Ovary (tissue), 9 donors: ENCODE measurements around the gene CD93. TPM values are rescaled to one million over a fixed set of nuclear protein-coding genes. Genes with fewer than 3 reads are reported as not detected.

Experiments used
- DNase-seq, 5 donors: peaks; one replicate each; pipeline ENCODE4 v3.0.0-alpha.2; 2019 to 2020
- H3K27ac ChIP-seq, 2 donors: fragments of 200-600 bp; one replicate each; pipeline versions ENCODE4 v1.5.1 to v1.8.0; 2019 to 2022
- H3K27me3 ChIP-seq: fragments of 200-600 bp; one replicate; pipeline ENCODE4 v1.8.0; 2022
- H3K36me3 ChIP-seq: fragments of 200-600 bp; sonication (generic); one replicate; pipeline ENCODE4 v1.5.1; 2019
- H3K4me1 ChIP-seq: one replicate; pipeline ENCODE4 v1.8.1; 2013; ENCODE audit warnings: mild to moderate bottlenecking, moderate library complexity; ENCODE audit not compliant: insufficient read depth
- H3K4me3 ChIP-seq: fragments of 200-600 bp; sonication (generic); one replicate; pipeline ENCODE4 v1.5.1; 2017
- H3K9me3 ChIP-seq, 2 donors: fragments of 200-600 bp in 1 of 2; sonication (generic) in 1 of 2; one replicate each; pipeline versions ENCODE4 v1.5.1 to v1.8.1; 2013 to 2019; ENCODE audit warnings: mild to moderate bottlenecking in 1 of 2, moderate library complexity in 1 of 2
- EP300 ChIP-seq: sonication (generic); formaldehyde crosslinking; IDR thresholded peaks from one replicate; pipeline ENCODE4 v1.6.1; 2017; ENCODE audit warnings: antibody characterized with exemption
- POLR2A ChIP-seq: fragments of 450-650 bp; IDR thresholded peaks from one replicate; pipeline ENCODE4 v1.6.1; 2017; ENCODE audit warnings: antibody characterized with exemption, mild to moderate bottlenecking, moderate library complexity
- WGBS, 3 donors: extraction: QIAGEN DNeasy Blood & Tissue Kit in 1 of 3; methylation state at CpG; one replicate each; pipeline versions ENCODE4 v1.1.5 to v1.1.7; 2013 to 2017; 5-methylcytosine and 5-hydroxymethylcytosine counted together
- intact Hi-C, 4 donors: fragments of 100-400 bp; cut with DNase I; formaldehyde crosslinking; loops; one replicate each; pipeline versions ENCODE4 v1.11.0 to v1.15.1; 2022 to 2023
- polyA plus RNA-seq, 2 donors: library from polyadenylated mRNA; stranded (reverse); fragments of 200-250 nt in 1 of 2; fragments of 350-450 nt in 1 of 2; fragmentation: Illumina TruSeq in 1 of 2; extraction: RNeasy Lipid Tissue Mini Kit (QIAGEN cat#74804) in 1 of 2; gene quantifications; one replicate each; pipeline ENCODE4 v1.2.3, GENCODE V29; 2013 to 2014
- total RNA-seq, 7 donors: library from RNA; depleted of rRNA in 2 of 7; stranded (reverse); fragments of >200 nt in 2 of 7; fragmentation: NEBNext Ultra II Directional in 3 of 7; extraction: Animal tissue kit (Norgen Biotek cat#: 25700) in 3 of 7; gene quantifications; one replicate each; pipeline versions ENCODE4 v1.1.0 to v1.2.4, GENCODE V29; 2016 to 2023
- TF ChIP-seq, protein P1 (sequence below), 3 donors: fragments of 450-650 bp in 2 of 3; fragments of 200-600 bp in 1 of 3; IDR thresholded peaks; one replicate each; pipeline versions ENCODE4 v1.5.1 to v1.8.0; 2016 to 2022; ENCODE audit warnings: antibody characterized with exemption in 3 of 3, mild to moderate bottlenecking in 1 of 3
- donor health status: DM: no; HTN: no; CAD: no; lungs with moderate emphysema.
- donor health status: DM: no; HTN: no; CAD: no.
- donor health status: Bipolar disorder and iron deficiency.
- donor health status: DM: yes; HTN: yes; CAD: no.
- donor health status: DM: no; HTN: no; CAD: no.
- donor health status: DM: yes; HTN: yes; CAD: no.

The CD93 gene
- total and polyA plus RNA-seq, 9 donors: 7.0 to 42.1 (median 18.3) TPM

- H3K4me3 ChIP-seq: no peak overlapping the region
- TF ChIP-seq POLR2A (no peak), EP300 (no peak)
- TF ChIP-seq, protein P1, sequence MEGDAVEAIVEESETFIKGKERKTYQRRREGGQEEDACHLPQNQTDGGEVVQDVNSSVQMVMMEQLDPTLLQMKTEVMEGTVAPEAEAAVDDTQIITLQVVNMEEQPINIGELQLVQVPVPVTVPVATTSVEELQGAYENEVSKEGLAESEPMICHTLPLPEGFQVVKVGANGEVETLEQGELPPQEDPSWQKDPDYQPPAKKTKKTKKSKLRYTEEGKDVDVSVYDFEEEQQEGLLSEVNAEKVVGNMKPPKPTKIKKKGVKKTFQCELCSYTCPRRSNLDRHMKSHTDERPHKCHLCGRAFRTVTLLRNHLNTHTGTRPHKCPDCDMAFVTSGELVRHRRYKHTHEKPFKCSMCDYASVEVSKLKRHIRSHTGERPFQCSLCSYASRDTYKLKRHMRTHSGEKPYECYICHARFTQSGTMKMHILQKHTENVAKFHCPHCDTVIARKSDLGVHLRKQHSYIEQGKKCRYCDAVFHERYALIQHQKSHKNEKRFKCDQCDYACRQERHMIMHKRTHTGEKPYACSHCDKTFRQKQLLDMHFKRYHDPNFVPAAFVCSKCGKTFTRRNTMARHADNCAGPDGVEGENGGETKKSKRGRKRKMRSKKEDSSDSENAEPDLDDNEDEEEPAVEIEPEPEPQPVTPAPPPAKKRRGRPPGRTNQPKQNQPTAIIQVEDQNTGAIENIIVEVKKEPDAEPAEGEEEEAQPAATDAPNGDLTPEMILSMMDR (IDR thresholded peaks at IDR 0.05): no peak
- H3K27me3 ChIP-seq: no peaks in the 10 kb centered on the region
- no peaks in the 10 kb centered on the region for H3K9me3 ChIP-seq
- peak in 1 of 5 donors; percentile 54 for DNase-seq
- intact Hi-C loops: no loop called here
- H3K27ac ChIP-seq: no peak overlapping the region
- peaks cover 7% of the 10 kb centered on the region for H3K4me1 ChIP-seq
- H3K36me3 ChIP-seq: no peaks in the 10 kb centered on the region
- WGBS, 3 donors: 54 to 60% (median 60%) methylated on average over 9 of the region's 9 CpGs
Observed at GRCh38 chr20:23082846-23083552, 3.1 kb downstream of the CD93 start.

GRCh38 chr20:23081263-23081819 is 4.8 kb downstream of the CD93 start:
- Histone ChIP-seq H3K27me3 (no peaks in the 10 kb centered on the region), H3K4me3 (no peak overlapping the region), H3K36me3 (no peaks in the 10 kb centered on the region), H3K9me3 (no peaks in the 10 kb centered on the region), H3K4me1 (peaks cover 7% of the 10 kb centered on the region), H3K27ac (no peak overlapping the region)
- DNase-seq: no peak
- intact Hi-C loops: no loop called here
- TF ChIP-seq POLR2A (no peak), EP300 (no peak)
- TF ChIP-seq, protein P1 (IDR thresholded peaks at IDR 0.05): no peak
- WGBS, 3 donors: 84 to 89% (median 89%) methylated on average over 9 of the region's 9 CpGs

- no peaks in the 10 kb centered on the region for H3K27me3 ChIP-seq
- peak in 1 of 5 donors; percentile 14 for DNase-seq
- H3K27ac ChIP-seq: no peak overlapping the region
- TF ChIP-seq, protein P1 (IDR thresholded peaks at IDR 0.05): no peak
- no peak for TF ChIP-seq POLR2A
- intact Hi-C loops: no loop called here
- WGBS, 3 donors: 90 to 93% (median 91%) methylated on average over 10 of the region's 10 CpGs
- H3K4me1 ChIP-seq: peaks cover 3% of the 10 kb centered on the region
- H3K4me3 ChIP-seq: no peak overlapping the region
- no peaks in the 10 kb centered on the region for H3K36me3 ChIP-seq
- H3K9me3 ChIP-seq: no peaks in the 10 kb centered on the region
Observed at GRCh38 chr20:23080521-23080920, 5.6 kb downstream of the CD93 start.

DNA sequence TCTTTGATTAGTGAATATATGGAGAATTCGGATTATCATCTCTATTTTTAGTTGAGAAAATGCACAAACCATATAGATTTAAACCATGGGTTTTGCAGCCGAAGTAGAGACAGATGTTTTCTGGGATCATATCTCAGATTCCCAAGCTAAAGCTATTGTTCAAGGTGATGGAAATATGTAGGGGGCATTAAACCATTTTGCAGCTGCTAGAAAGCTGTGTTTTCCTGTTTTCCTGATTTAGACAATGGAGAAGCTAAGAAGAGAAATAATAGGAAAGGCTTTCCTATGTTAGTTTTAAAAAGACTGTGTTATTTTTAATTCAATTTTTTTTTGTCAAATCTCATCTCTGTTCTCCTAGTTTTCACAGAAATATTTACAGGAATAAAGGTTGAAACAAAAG is 6.2 kb downstream of the CD93 start:
- no peak overlapping the region for H3K4me3 ChIP-seq

More for the DNA sequence above, 6.2 kb downstream of the CD93 start:
- intact Hi-C loops: no loop called here
- Histone ChIP-seq H3K4me1 (peaks cover 3% of the 10 kb centered on the region), H3K27me3 (no peaks in the 10 kb centered on the region), H3K9me3 (no peaks in the 10 kb centered on the region), H3K27ac (no peak overlapping the region), H3K36me3 (no peaks in the 10 kb centered on the region)
- DNase-seq: no peak
- 36 to 60% (median 52%) methylated on average over 2 of the region's 2 CpGs for WGBS, 3 donors
- TF ChIP-seq, protein P1 (IDR thresholded peaks at IDR 0.05): no peak
- TF ChIP-seq EP300: no peak
- TF ChIP-seq POLR2A: no peak
